NT2/D1 (cell line): ENCODE data around the gene TAPT1.
A peak's percentile ranks its signal among the peaks of the same experiment; 100 is the strongest.
"Not testable (repeated sequence)": the region's sequence is repeated elsewhere in the genome, so short reads cannot be mapped to it uniquely, and the experiment has no call there.

ENCODE experiments used
- DNase-seq: peaks from one replicate; pipeline ENCODE4 v3.0.0-alpha.2; 2011; ENCODE audit warnings: low read depth, low spot score
- H3K27me3 ChIP-seq: 2 replicates; pipeline ENCODE4 v1.6.0; 2011; ENCODE audit warnings: mild to moderate bottlenecking; ENCODE audit not compliant: insufficient read length, insufficient read depth
- H3K36me3 ChIP-seq: 2 replicates; pipeline ENCODE4 v1.6.1; 2011; ENCODE audit warnings: mild to moderate bottlenecking, low read length, mixed read lengths; ENCODE audit not compliant: insufficient read depth, insufficient read length
- H3K4me1 ChIP-seq: 2 replicates; pipeline ENCODE4 v1.5.1; 2011; ENCODE audit not compliant: insufficient read depth, insufficient read length
- H3K4me3 ChIP-seq: 2 replicates; pipeline ENCODE4 v1.5.1; 2011; ENCODE audit warnings: low read depth; ENCODE audit not compliant: insufficient read length
- H3K9ac ChIP-seq: 2 replicates; pipeline ENCODE4 v1.6.0; 2011; ENCODE audit warnings: low read depth; ENCODE audit not compliant: insufficient read length
- H3K9me3 ChIP-seq: 2 replicates; pipeline ENCODE4 v1.5.1; 2011; ENCODE audit warnings: mild to moderate bottlenecking, low read length; ENCODE audit not compliant: insufficient read depth
- SUZ12 ChIP-seq: IDR thresholded peaks from 2 replicates; pipeline ENCODE4 v1.6.1; 2011; ENCODE audit not compliant: insufficient read length, insufficient read depth; ENCODE audit errors: extremely low read depth
- YY1 ChIP-seq: IDR thresholded peaks from 2 replicates; pipeline ENCODE4 v1.6.1; 2011; ENCODE audit not compliant: insufficient read length, insufficient read depth
- ZNF274 ChIP-seq: IDR thresholded peaks from 2 replicates; pipeline ENCODE4 v1.6.1; 2011; ENCODE audit warnings: mild to moderate bottlenecking, low read depth, low read length

TAPT1 gene, protein sequence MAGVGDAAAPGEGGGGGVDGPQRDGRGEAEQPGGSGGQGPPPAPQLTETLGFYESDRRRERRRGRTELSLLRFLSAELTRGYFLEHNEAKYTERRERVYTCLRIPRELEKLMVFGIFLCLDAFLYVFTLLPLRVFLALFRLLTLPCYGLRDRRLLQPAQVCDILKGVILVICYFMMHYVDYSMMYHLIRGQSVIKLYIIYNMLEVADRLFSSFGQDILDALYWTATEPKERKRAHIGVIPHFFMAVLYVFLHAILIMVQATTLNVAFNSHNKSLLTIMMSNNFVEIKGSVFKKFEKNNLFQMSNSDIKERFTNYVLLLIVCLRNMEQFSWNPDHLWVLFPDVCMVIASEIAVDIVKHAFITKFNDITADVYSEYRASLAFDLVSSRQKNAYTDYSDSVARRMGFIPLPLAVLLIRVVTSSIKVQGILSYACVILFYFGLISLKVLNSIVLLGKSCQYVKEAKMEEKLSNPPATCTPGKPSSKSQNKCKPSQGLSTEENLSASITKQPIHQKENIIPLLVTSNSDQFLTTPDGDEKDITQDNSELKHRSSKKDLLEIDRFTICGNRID

DNA sequence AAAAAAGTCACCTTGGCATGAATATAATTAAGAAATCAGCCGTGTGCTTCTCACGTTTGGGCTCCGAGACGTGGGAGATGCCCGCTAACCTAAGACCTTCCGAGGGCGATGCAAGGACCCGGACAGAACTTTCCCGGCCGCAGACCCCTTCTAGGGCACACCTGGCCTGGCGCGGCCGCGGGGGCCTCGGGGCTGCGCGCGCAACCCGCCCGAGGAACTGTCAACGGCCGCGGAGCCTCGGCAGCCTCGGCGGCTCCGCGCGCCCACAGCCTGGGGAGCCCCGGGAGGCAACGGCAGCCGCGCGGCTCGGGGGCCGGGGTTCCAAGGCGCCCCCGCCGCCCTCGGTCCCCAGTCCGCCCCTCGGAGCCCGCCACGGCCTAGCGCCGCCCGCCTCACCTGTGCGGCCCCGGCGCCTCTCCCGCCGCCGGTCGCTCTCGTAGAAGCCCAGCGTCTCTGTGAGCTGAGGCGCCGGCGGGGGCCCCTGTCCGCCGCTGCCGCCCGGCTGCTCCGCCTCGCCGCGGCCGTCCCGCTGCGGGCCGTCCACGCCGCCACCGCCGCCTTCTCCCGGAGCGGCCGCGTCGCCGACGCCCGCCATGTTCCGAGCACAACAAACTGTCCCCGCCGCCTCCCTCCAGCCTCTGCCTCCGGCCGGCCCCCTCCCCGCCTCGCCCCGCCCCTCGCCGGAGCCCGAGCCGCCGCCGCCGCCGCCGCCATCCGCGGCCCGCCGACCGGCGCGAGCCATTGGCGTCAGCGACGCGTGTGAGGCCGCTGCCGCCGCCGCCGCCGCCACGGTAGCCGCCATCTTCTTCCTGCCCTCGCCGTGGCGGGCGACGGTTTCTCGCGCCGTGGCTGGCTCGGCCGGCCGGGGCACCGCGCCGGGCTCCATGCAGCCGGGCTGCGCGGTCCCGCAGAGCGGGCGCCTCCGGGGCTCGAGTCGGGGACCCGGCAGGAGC, at the start of gene TAPT1:
Gene TAPT1, minus strand, starts transcription at position 609 of the 953 bp plus-strand sequence. Its CDS starts 14 bp downstream, at position 595.
- no peak for DNase-seq
- Histone ChIP-seq H3K9me3 (no peaks in the 10 kb centered on the region), H3K4me1 (no peaks in the 10 kb centered on the region), H3K9ac (peak within 1 kb of the TSS; percentile 89), H3K4me3 (peak within 1 kb of the TSS; percentile 76), H3K36me3 (no peaks in the 10 kb centered on the region), H3K27me3 (no peaks in the 10 kb centered on the region)
- no peak for TF ChIP-seq SUZ12
- TF ChIP-seq YY1 = peak; percentile 52

DNA sequence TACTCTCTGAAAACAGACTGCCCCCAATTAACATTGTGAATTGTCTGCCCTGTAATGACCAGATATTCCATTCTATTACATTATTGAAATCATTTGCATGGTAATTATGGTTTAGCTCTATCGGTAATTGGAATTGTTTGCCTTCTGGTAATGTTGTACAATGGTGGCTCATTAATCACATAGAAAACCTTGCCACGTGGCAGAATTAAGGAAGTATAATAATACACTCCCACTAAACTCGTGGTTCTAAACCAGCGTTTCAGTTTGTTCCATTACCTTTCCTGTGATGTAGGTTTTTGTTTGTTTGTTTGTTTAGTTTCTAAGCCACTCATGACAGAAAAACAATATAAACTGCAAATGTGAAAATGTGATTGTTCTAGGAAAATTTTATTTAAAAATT, 45.1 kb upstream of the TAPT1 start:
- Histone ChIP-seq H3K9ac (no peak overlapping the region), H3K4me1 (no peaks in the 10 kb centered on the region), H3K4me3 (no peak overlapping the region), H3K36me3 (no peaks in the 10 kb centered on the region), H3K27me3 (no peaks in the 10 kb centered on the region), H3K9me3 (0 out of 2 replicates have a peak, but pooled peaks cover under 1% of the 10 kb centered on the region)
- no peak for TF ChIP-seq YY1
- TF ChIP-seq SUZ12 = no peak
- TF ChIP-seq ZNF274 = no peak
- no peak for DNase-seq

DNA sequence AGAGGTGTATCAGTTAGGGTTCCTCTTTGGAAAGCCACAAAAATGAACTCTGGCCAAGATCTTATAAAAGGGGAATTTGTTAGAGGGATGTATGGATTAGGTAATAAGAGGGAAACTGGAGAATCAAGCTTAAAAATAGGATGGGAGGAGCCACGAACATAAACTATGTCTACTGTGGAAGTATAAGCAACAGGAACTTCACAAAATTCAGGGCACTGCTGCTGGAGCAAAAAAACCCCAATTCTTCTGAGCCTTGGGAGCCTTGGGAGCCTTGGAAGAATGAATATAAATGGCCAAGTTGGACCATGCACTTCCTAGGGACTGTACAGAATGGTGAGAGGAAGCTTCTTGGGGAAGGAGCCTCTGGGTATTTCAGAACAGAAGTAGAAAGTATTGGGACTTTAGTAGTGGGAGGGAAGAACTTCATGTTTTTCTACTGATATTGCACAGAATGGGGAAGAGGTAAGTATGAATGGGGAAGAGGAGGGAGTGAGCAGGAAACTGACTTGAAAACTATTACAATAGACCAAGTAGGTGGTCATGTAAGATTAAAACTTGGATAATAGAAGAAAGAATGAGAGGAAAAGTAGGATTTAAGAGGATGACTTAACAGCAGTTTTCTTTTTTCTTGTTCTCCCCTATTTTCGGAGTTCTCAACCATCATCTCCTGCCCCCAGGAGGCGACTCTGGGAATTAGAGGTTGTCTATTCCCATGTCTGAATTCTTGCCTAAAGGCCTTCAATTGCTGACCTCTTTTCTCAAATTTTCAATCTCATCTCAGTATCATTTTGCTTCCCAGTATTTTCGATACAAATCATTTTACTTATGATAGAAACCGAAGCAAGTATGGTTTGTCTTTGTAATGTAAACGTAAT, 44.4 kb upstream of the TAPT1 start:
- no peak overlapping the region for H3K4me3 ChIP-seq
- H3K36me3 ChIP-seq = no peaks in the 10 kb centered on the region

GRCh38 chr4:16269742-16270453, 43.6 kb upstream of the TAPT1 start:
- not testable (repeated sequence) for H3K27me3 ChIP-seq, H3K36me3 ChIP-seq, H3K9ac ChIP-seq, DNase-seq, H3K9me3 ChIP-seq, H3K4me3 ChIP-seq, H3K4me1 ChIP-seq

More for the DNA sequence above, 44.4 kb upstream of the TAPT1 start:
- no peak for DNase-seq
- Histone ChIP-seq H3K4me1 (no peaks in the 10 kb centered on the region), H3K9ac (no peak overlapping the region), H3K27me3 (no peaks in the 10 kb centered on the region), H3K9me3 (no peaks in the 10 kb centered on the region)
- TF ChIP-seq YY1 (no peak), ZNF274 (no peak), SUZ12 (no peak)

DNA sequence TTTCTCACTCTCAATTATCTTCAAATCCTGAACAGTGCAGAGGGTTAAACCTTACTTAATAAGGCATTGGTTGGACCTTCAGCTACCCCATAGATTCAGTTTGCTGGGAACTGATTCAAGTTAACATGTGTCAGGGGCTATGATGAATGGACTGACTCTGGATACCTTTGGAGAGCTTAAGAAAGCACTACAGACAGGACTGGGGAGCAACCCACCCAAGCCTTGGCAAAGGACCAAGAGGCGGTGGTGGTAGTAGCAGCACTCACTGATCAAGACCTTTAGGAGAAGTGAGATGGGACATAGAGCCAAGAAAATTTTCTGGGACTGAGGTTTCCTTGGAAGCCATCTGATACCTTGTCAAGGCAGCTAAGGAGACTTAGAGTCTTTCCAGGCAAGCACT, 43.0 kb upstream of the TAPT1 start:
- Histone ChIP-seq H3K4me3 (no peak overlapping the region), H3K9me3 (no peaks in the 10 kb centered on the region), H3K36me3 (no peaks in the 10 kb centered on the region), H3K4me1 (no peaks in the 10 kb centered on the region), H3K9ac (no peak overlapping the region), H3K27me3 (no peaks in the 10 kb centered on the region)
- TF ChIP-seq YY1 (no peak), SUZ12 (no peak), ZNF274 (no peak)
- DNase-seq = no peak

- Histone ChIP-seq H3K9me3 (no peaks in the 10 kb centered on the region), H3K4me3 (no peak overlapping the region), H3K9ac (no peak overlapping the region), H3K36me3 (no peaks in the 10 kb centered on the region), H3K27me3 (no peaks in the 10 kb centered on the region), H3K4me1 (no peaks in the 10 kb centered on the region)
- DNase-seq = no peak
- TF ChIP-seq SUZ12 (no peak), ZNF274 (no peak), YY1 (no peak)
Observed at GRCh38 chr4:16268290-16268689, 42.0 kb upstream of the TAPT1 start.
